HG02870 (cell line): ENCODE measurements around the gene QSOX2.

Experiments used
- ATAC-seq: cut with Tn5 transposase; IDR thresholded peaks from one replicate; pipeline ENCODE4 v1.9.1; 2021; ENCODE audit warnings: mild to moderate bottlenecking, moderate library complexity; ENCODE audit not compliant: unreplicated experiment

QSOX2 gene

DNA sequence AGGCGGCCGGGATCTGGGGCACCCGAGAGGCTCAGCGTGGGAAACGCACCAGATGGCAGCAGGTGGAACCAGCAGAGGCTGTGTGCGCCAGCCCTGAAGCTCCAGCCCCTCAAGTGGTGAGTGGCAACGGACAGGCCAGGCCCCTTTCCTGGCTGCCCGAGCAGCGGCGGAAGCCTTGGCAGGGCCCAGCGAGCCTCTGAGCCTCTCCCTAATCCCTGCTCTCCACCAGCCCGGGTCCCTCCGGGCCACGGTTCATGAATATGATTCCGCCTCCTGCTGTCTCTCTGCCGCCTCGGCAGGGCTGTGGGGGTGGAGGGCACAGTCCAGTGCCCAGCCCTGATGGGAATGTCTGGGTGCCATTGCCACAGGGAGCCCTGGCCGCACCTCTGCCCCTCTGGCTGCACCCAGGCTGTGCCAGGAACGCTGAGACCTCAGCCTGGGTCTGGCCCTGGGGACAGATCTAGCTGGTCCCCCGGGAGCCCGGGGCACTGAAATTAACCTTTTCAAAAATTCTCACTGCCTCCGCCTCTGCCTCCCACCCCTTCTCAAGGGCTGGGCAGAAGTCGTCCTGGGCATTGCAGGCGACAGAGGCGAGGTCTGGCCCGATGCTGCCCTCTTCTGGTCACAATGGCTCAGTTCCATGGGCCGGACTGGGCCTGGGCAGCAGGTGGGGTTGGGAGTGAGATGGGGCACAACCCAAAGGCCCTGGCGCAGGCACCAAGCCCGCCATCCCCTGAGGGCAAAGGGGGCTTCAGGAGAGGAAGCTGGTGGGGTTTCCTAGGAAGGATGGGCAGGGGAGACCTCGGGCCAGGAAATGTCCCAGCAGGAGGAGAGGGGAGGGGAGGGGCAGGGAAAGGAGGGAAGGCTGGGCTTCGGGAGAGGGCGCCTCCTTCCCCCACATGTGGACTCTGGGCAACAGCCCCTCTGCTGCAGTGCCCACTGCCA, 38.0 kb upstream of the QSOX2 start:
- peak; percentile 47 for ATAC-seq

DNA sequence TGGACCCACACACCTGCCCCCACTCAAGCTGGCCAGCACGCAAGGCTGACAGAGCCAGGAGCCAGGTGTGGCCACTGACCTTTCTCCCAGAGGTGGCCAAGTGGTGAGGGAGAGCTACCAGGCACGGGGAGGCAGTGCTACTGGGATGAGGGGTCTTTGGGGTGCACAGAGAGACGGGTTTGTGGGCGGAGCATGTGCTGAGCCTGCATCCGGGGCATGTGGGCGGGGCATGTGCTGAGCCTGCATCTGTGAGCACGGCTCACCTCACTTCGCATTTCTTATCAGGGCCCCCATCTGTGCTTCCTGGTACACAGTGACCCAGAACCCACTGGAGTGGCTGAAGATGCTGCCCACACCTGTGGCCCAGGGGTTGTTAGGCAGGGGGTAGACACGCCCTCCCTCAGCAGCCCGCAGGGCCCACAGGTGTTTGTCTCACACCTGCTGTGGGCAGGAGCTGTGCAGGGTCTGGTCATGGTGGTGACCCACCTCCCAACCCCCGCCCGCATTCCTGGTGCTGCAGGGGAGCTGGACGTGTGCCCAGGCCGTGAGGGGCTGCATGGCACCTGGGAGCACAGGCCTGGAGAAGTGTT, 36.8 kb upstream of the QSOX2 start:
- no peak for ATAC-seq

DNA sequence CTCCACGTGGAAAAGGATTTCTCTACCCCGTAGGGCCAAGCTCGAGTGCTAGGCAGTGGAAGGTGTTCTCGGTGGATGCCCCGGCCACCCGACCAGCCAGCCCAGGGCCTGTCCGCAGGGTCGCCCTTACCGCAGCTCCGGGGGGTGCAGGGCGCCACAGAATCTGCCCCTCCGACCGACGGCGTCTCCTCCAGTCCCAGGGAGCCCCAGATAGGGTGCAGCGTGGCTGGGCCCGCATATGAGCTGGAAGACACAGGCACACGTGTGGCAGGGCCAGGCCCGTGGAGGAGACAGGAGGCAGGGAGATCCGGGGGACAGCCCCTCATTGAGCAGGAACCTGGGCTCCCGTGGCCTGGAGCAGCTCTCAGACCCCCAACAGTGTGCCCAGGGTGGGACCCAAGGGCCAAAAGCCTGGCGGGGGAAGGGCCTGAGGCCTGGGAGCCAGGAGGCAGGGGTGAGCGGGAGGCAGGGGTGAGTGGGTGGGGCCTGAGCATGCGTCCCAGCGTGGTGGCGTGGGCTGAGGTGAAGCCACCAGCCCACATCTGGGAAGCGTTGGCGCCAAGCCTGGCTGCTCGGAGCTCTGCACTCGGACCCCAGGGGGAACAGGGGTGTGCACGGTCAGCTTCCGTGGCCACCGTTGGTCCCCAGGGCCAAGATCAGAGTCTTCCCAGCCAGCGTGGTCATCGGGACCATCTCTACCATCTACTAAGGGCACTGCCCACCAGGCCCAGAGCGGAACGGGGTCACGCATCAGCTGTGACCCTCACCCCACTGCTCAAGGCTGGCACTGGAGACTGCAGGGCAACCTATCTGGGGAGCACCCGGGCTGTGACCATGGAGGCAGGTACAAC, 36.0 kb upstream of the QSOX2 start:
- ATAC-seq, result no peak

DNA sequence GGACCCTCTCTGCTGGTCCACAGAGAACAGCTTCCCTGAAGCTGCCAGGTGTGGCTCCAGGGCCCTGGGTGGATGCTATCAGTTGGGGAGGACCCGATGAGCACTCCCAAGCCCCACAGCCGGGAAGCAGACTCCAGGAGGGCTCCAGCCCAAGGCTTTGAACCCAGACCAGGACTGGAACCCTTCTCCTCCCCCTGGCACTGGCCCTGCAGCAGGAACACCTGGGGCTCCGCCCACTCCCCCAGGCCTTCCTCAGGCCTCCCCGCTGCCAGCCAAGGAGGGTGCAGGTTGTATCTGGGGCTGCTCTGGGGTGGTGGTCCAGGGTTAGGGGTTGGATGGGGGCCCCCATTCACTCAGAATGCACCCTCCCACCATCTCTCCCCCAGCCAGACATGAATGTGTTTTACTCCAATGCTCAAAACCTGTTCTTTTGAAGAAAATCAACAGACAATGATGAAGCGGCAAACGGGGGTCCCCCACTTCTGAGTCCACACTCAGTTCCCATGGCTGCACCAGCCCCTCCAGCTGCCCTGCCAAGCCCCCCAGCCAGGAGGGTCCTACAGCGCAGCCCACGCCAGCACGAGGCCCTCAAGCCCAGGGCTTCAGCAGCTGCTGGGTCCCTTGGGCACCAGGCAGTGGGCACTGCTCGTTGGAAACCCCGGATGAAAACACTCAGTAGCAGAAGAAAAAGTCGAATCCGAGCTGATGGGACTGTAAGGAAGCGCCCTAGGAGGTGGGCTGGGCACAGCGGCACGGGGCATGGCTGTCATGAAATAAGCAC, 35.1 kb upstream of the QSOX2 start:
- no peak for ATAC-seq

DNA sequence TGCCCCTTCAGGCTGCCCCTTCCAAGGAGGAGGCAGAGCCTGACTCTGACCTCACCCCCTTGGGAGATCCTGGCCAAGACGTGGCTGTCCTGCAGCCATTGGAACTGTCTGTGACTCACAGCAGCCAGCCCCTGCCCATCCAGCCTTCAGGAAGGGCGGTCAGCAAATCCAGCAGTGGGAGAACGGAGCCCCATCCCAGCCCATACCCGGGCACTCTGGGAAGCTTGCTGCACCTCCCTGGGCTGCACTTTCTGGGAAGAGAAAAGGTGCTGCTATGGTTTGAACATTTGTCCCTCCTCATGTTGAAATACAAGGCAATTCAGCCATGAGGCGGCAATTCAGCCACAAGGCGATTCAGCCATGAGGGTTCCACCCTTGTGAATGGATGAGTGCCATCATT, 33.9 kb upstream of the QSOX2 start:
- no peak for ATAC-seq

DNA sequence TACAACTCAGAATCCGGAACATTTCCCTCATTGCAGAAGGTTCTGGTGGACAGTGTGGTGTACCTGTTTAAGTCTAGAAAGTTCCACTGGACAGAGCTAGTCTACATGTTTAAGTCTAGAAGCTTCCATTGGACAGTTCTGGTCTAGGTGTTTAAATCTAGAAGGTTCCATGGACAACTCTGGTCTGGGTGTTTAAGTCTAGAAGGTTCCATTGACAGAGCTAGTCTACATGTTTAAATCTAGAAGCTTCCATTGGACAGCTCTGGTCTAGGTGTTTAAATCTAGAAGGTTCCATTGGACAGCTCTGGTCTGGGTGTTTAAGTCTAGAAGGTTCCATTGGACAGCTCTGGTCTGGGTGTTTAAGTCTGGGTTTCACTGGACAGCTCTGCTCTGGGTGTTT, 33.3 kb upstream of the QSOX2 start:
- ATAC-seq, result no peak

DNA sequence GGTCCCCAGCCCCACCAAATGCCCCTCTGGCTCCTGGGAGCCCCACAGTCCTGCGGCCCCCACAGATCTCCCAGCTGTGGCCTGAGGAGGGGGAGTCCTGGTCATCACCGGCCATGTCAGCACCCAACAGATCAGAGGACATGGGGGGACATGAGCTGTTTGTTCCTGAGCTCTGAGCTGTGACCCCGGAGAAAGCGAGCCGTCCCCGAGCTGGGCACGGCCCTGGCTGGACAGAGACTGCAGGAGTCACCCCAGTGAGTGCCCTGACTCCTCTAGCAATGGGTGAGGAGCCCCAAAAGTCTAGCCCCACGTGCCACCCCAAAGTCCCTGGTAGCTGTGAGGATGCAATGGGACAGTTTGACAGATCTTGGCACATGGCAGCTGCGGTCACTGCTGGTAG, 32.6 kb upstream of the QSOX2 start:
- no peak for ATAC-seq

DNA sequence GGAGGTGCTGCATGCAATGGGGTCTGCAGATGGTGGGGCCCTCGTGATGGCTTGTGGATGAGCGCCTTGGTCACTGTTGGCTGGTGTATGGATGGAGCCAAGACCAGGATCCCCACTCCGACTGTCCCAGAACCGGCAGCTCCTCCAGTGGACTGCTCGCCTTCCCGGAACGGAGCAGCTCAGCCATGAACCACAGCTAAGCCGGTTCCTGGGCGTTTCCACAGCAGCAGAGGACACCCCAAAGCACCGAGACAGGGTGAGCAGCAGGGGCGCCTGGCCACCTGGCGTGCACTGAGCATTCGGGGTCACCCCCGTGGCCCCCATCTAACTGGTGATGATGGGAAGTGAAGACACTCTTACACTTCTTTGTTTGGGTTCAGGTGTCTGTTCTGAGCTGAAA, 32.1 kb upstream of the QSOX2 start:
- no peak for ATAC-seq

DNA sequence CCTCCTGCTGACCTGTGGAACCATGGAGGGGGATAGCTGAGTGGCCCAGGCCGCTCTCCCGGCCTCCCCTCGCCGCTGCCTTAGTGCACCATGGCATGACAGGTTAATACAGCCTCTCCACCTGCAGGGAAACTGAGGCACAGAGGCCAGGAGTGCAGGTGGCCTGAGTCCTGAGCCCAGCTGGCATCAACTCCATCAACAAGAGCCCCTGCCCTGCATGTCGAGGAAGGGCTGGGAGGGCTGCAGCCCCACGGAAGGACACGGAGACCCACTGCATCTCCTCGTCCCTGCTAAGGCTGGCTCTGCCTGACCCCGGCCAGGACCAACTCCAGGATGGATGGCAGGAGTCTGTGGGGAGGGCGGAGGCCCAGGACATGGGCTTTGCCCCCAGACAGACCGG, 31.1 kb upstream of the QSOX2 start:
- ATAC-seq, result no peak

DNA sequence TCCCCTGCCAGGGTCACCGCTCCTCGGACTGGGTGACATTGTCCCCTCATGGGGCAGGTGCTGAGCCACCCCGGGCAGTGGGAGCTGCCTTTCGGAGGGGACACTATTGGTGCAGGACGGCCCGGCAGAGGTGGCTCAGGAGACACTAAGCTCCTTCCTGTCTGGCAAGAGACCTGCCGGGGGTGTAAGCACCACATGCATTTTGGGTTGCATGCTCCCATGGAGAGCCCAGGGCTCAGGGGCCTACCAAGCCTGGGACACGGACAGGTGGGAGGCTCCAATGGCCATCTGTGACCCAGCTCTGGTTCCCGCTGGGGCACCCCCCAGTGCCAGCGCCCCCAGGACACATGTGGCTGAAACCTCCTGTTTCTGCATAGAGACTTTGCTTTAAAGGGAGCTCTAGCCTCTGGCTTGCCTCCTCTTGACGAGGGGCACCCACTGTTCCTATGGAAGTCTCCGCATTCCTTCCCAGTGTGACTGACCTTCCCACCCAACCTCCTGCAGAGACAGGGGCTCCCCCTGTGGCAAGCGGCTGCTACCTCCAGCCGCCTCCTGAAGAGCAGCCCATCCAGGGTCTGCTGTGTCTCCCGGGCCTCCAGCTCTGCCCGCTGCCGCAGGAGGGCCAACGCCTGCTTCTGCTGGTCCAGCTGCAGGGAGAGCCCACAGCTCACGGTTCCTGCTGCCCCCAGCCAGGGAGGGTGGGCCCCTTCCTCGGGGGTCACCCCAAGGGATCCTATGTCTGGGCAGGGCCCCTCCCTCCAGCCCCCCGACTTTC, 30.2 kb upstream of the QSOX2 start:
- ATAC-seq, result no peak

DNA sequence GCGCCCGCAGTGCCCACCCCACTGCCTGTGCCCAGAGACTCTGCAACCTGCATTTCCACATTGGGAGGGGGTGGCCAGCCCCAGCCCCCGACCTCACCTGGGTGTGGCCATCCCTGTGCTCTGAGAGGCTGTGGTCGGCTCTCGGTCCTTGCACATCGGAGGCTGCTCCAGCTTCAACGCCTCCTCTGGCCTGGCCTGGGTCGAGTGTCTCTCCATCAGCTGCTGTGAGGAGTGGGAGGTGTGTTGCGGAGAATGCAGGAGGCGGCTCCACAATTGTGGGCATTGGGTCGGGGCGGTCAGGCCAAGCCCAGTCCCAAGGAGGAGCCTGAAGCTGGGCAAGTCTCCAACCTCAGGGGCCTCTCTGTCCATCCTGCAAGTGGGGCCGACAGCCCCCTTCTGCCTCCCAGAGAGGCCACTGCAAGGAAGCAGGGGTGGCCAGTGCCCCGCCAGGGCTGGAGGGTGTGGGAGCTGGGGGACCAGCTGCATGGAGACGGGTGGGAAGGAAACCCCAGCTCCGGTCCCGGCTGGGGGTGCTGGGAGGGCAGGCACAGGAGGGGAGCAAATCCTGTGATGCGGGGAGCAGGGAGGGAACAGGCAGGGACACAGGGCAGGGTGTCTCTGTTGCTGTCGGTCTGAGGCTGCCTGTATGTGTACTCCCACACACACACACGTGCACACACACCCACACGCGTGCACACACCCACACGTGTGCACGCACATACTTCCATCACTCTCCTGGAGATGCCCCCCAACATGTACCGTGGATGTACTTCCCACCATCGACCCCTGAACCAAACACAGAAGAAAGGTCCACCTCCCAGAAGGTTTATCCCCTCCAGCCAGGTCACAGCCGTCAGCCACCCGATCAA, 29.4 kb upstream of the QSOX2 start:
- no peak for ATAC-seq

DNA sequence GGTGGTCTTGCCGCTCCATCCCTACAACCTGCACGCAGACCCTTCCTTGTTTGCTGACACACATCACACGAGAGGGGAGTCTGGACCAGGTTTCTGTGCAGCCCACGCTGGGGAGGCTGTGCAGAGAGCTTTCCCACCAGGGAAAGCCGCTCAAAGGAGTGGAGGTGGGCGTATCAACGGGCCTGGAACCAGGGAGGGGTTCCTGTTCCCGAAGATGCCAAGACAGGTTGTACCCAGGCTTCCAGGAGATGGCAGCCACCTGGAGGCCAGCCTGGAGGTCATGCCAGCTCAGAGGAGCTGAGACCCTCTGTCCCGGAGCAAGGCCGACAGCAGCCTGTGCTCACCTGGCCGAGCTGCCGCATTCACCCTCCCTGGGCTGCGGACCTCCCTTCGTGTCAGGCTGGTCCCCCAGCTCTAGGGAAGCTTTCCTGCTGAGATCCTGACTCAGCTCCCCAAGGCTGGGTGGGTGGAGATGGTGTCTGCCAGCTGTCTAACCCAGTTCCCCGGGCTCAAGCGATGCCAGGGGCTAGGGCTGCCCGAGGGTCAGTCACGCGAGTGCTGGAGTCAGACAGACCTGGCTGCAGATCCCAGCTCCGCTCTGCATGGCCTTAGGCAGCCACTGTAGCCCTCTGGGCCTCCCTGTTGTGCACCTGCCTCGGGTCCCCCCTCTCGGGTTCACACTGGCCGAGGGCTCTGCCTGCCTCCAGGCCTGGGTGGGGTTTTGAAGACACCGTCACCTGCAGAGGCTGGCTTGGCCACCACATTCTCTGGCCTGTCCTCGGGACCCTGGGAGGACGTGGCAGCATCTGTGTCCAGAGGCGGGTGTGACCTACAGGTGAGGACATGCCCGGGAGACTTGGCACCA, 28.5 kb upstream of the QSOX2 start:
- no peak for ATAC-seq

DNA sequence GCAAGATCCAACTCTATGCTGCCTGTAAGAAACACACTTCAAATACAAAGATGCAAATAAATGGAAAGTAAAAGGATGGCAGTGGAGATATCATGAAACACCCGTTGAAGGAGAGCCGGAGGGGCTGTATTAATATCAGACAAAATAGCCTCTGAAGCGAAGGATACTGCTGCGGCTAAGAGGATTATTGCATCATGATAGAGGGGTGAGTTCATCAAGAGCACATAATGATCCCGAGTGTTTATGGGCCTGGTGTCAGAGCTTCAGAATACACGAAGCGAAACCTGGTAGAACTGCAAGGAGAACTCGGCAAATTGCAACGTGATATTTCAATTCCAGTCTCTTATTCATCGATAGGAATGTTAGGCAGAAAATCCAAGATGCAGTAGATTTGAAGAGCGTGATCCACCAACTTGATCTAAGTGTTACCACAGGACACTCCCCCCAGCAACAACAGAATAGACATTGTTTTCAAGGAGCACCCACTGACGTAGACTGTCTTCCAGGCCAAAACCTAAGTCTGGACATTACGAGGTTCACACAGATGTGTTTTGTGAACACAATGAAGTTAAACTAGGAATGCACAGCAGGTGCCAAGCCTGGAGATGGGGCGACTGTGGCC, 27.7 kb upstream of the QSOX2 start:
- ATAC-seq, result no peak

DNA sequence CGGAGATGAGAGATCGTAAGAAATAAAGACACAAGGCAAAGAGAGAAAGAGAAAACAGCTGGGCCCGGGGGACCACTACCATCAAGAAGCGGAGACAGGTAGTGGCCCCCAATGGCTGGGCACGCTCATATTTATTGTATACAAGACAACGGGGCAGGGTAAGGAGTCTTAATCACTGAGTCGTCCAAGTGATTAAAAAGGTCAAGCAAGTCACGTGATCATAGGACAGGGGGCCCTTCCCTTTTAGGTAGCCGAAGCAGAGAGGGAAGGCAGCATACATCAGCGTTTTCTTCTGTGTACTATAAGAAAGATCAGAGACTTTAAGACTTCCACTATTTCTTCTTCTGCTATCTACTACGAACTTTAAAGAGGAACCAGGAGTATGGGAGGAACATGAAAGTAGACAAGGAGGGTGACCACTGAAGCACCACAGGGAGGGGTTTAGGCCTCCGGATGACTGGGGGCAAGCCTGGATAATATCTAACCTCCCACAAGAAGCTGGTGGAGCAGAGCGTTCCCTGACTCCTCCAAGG, 24.6 kb upstream of the QSOX2 start:
- ATAC-seq, result no peak

DNA sequence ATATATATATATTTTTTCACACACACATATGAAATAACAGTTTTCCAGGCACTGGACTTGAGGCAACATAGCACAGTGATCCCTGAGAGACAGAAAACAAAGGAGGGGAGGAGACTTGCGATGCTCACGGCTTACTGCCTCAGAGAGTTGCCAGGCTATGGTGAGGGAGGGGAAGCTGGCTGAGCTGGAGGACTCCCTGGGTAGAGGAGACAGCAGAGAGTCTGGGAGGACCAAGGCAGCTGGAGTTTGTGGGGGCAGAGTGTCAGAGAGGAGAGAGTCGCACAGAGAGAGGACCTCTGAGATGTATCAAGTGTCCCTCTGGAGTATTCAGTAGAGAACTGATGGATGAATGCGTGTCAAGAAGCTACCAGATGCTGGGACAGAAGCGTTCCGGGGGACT, 23.1 kb upstream of the QSOX2 start:
- ATAC-seq, result no peak

DNA sequence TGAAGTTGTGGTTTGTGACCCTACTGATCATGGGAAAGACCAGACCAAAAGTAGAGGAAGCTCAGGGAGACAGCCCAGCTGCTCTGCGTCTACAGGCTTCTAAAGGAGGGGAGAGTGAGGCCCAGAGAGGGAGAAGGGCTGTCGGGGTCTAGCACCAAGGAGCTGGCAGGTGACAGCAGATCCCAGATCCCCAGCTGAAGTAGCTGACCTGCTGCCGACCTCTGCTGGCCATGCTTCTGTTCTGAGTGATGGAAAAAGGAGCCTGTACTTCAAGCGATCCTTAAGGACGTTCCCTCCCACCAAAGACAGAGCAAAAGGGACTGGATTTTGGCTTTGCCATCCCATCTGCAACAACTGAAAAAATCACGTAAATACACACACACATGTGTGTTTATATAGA, 22.7 kb upstream of the QSOX2 start:
- ATAC-seq, result no peak

DNA sequence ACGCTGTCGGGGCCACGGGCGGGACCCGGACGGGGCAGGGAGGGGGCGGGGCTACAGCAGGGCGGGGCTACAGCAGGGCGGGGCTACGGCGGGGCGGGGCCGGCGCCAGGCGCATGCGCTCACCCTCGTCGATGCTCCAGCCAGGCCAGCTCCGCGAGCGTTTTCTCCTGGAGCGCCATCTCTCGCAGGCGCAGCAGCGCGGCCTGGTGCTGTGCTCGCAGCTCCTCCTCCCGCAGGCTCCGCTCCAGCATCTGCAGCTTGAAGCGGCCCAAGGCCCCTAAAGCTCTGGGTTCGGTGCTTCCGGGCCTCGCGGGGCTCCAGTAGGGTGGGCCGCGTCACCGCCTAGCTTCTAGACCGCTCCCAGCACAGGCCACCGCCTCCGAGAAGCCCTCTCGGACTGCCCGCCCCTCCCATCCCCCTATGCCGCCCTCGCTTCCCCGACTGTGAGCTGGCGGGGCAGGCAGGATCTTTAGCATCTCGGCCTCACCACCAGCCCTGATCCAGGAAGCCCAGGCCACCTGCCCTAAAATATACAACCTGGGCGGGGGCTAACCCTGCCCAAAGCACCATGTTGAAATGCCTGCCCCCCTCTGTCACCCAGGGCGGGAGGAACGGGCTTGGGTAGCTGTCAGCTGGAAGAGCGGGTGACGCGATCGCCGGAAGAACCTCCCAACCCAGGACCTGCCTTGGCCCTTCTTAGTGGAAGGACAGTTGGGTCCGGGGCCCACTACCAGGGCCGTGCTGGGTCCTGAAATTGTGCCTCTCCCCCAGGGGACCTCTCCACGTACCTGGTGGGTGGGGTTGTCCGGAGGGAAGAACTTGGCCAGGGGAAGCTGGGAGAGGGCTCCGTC, 21.9 kb upstream of the QSOX2 start:
- peak; percentile 50 for ATAC-seq
